Right atrium auricular region (tissue), 2 donors: ENCODE results near the gene PHLDA3. TPM values are rescaled to one million over a fixed set of nuclear protein-coding genes. Genes with fewer than 3 reads are reported as not detected.

Experiments
- DNase-seq: peaks from one replicate; pipeline ENCODE4 v3.0.0-alpha.2; 2019; ENCODE audit warnings: low spot score
- H3K27ac ChIP-seq, 2 donors: fragments of 200-600 bp; sonication (generic); 1 replicate in 1 of 2; 2 replicates in 1 of 2; pipeline ENCODE4 v1.5.1; 2016 to 2019
- H3K27me3 ChIP-seq, 2 donors: fragments of 200-600 bp; sonication (generic); one replicate each; pipeline versions ENCODE4 v1.5.1 to v1.6.0; 2017 to 2019
- H3K36me3 ChIP-seq: fragments of 200-600 bp; sonication (generic); one replicate; pipeline ENCODE4 v1.5.1; 2016
- H3K4me1 ChIP-seq, 2 donors: fragments of 200-600 bp; sonication (generic); one replicate each; pipeline versions ENCODE4 v1.5.1 to v1.6.0; 2017 to 2019
- H3K4me3 ChIP-seq, 2 donors: fragments of 200-600 bp; sonication (generic); 1 replicate in 1 of 2; 2 replicates in 1 of 2; pipeline ENCODE4 v1.5.1; 2017 to 2019; ENCODE audit warnings: mild to moderate bottlenecking in 1 of 2, moderate library complexity in 1 of 2
- H3K9me3 ChIP-seq, 2 donors: fragments of 200-600 bp; sonication (generic); one replicate each; pipeline ENCODE4 v1.5.1; 2019
- CTCF ChIP-seq, 2 donors: fragments of 200-600 bp; sonication (generic); IDR thresholded peaks; one replicate each; pipeline ENCODE4 v1.5.1; 2019; ENCODE audit warnings: antibody characterized with exemption in 2 of 2
- total RNA-seq, 2 donors: library from RNA; depleted of rRNA; stranded (reverse); fragments of >200 nt; gene quantifications; one replicate each; pipeline ENCODE4 v1.1.0, GENCODE V29; 2016

The PHLDA3 gene
- total RNA-seq, 2 donors from 2014 or later: 29.5 to 31.9 TPM

GRCh38 chr1:201510734-201511133 is 41.7 kb upstream of the PHLDA3 start:
- no peaks in the 10 kb centered on the region for H3K9me3 ChIP-seq
- no peaks in the 10 kb centered on the region for H3K27me3 ChIP-seq
- H3K4me3 ChIP-seq: no peak overlapping the region
- no peak for TF ChIP-seq CTCF (IDR thresholded peaks at IDR 0.05)
- no peak for DNase-seq
- peak overlapping the region in 1 of 2 donors; percentile 67 for H3K27ac ChIP-seq
- no peaks in the 10 kb centered on the region for H3K36me3 ChIP-seq
- peaks cover 0 to 44% of the 10 kb centered on the region in 2 donors for H3K4me1 ChIP-seq

GRCh38 chr1:201509601-201510374 is 40.8 kb upstream of the PHLDA3 start:
- no peak for TF ChIP-seq CTCF (IDR thresholded peaks at IDR 0.05)
- Histone ChIP-seq H3K4me1 (peaks cover 0 to 53% of the 10 kb centered on the region in 2 donors), H3K9me3 (no peaks in the 10 kb centered on the region), H3K36me3 (no peaks in the 10 kb centered on the region), H3K4me3 (no peak overlapping the region), H3K27me3 (no peaks in the 10 kb centered on the region), H3K27ac (no peak overlapping the region)
- no peak for DNase-seq

GRCh38 chr1:201508809-201509208 is 39.8 kb upstream of the PHLDA3 start:
- Histone ChIP-seq H3K4me3 (no peak overlapping the region), H3K27me3 (no peaks in the 10 kb centered on the region), H3K4me1 (peaks cover 0 to 63% of the 10 kb centered on the region in 2 donors), H3K27ac (peak overlapping the region in 1 of 2 donors; percentile 16), H3K9me3 (no peaks in the 10 kb centered on the region), H3K36me3 (no peaks in the 10 kb centered on the region)
- DNase-seq: no peak
- no peak for TF ChIP-seq CTCF (IDR thresholded peaks at IDR 0.05)

- peaks cover 0 to 66% of the 10 kb centered on the region in 2 donors for H3K4me1 ChIP-seq
- no peaks in the 10 kb centered on the region for H3K9me3 ChIP-seq
- no peak for TF ChIP-seq CTCF (IDR thresholded peaks at IDR 0.05)
- H3K36me3 ChIP-seq: no peaks in the 10 kb centered on the region
- DNase-seq: no peak
- H3K27me3 ChIP-seq: no peaks in the 10 kb centered on the region
- H3K4me3 ChIP-seq: peak overlapping the region; percentile 65 to 88
- peak overlapping the region; percentile 92 to 93 for H3K27ac ChIP-seq
Measured at GRCh38 chr1:201507360-201507675, 38.3 kb upstream of the PHLDA3 start.

DNA sequence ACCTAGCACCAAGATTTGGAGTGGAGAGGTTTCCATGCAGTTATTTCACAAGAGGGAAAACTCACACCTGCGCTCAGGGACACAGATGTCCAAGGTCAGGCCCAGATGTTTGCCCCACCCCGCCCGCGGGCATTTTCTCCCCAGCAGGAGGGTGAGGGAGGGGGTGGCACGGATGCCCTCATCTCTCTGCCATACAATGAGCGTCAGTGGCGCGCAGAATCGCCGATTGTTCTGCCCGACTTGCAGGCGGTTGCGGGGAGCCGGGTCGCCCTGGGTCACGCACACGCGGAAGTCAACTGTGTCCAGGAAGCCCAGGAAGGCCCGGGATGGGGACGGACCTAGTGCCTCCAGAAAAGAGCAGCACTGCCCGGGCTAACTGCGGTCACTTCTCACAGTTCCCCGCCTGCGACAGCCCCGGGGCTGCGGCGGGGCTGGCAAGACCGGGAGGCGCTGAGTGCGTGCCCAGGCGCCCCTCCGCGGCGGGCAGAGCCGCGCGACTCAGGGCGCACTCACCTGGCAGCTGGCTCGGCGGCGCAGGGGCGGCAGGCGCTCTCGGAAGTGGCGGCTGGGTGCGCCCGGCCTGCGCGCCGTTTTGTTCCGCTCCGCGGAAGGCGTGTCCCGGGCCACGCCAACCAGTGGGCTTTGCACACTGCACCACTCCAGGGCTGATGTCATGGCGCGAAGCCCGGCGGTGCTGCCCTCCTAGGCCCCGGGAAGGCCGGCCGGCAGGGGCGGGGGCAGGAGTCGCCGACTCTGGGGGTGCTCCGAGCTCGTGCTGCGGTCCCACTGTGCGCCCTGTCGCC is 37.8 kb upstream of the PHLDA3 start, which contains the start of gene CSRP1:
Gene CSRP1, minus strand, starts transcription at position 567 of the 803 bp plus-strand sequence. CDS start 10,820 bp downstream, outside the sequence.
- Histone ChIP-seq H3K9me3 (no peaks in the 10 kb centered on the region), H3K4me1 (peaks cover 0 to 65% of the 10 kb centered on the region in 2 donors), H3K27me3 (no peaks in the 10 kb centered on the region), H3K36me3 (no peaks in the 10 kb centered on the region), H3K4me3 (peak within 1 kb of the TSS; percentile 65 to 88), H3K27ac (peak within 1 kb of the TSS; percentile 92 to 93)
- peak; percentile 91 for DNase-seq
- TF ChIP-seq CTCF (IDR thresholded peaks at IDR 0.05): peak in 1 of 2 donors; percentile 39
